ENCODE data around the gene DCAF11. TPM values are rescaled to one million over a fixed set of nuclear protein-coding genes. Genes with fewer than 3 reads are reported as not detected.
A peak's percentile ranks its signal among the peaks of the same experiment; 100 is the strongest.

DCAF11 gene
- total and polyA plus RNA-seq, 2 of the 13 experiments (the other 11 are each of a cell fraction or from before 2014, with no cell fraction given): 150 to 257 TPM

DNA sequence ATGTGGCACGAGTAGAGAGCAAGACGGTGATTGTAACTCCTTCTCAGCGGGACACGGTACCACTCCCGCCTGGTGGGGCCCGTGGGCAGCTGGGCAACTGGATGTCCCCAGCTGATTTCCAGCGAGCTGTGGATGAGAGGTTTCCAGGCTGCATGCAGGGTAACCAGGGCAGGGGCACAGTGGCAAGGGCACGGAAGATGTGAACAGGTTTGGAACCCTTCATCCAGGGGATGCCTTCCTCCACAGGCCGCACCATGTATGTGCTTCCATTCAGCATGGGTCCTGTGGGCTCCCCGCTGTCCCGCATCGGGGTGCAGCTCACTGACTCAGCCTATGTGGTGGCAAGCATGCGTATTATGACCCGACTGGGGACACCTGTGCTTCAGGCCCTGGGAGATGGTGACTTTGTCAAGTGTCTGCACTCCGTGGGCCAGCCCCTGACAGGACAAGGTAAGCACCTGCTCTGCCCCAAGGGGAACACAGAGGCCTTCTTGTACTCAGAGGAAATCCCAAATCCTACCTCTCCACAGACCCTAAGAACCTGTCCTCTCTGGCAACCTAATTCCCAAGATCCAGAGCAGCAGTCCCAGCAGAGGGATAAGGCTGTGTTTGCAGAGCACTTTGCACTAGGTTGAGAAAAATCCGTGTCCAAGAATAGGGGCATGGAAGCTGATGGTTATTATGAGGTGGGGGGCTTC is 16.2 kb upstream of the DCAF11 start:
- peaks cover 28% of the 10 kb centered on the region for H3K79me2 ChIP-seq (ENCODE audit: insufficient read depth, low read length)
- H3K36me3 ChIP-seq (replicated peaks in 1 of 2; ENCODE audit: control insufficient read depth in 1 of 2, insufficient read depth in 2 of 2, low read length in 2 of 2): peaks cover 39 to 57% of the 10 kb centered on the region in 2 experiments
- H3K4me1 ChIP-seq (ENCODE audit: insufficient read depth, low read length): peaks cover 56% of the 10 kb centered on the region
- ChIA-PET CTCF (ENCODE audit: low intra/inter-chr PET ratio, low total read pairs) (no interaction called here), POLR2A (interaction anchor here (0.9 to 14.4 kb wide), 6 partner anchors 8 to 144 kb away, joined by 3 to 627 read pairs (median 92); partner anchors contain the start of genes DCAF11, EMC9, NRL and PSME1)
- WGBS (ENCODE audit: low lambda C conversion rate): 94% methylated on average over 16 of the region's 16 CpGs
- BruUV-seq (replicated peaks): no TSS peak
- H2AFZ ChIP-seq (ENCODE audit: low read length): no peak overlapping the region
- H4K20me1 ChIP-seq (ENCODE audit: insufficient read depth, low read length): 0 out of 2 replicates have a peak, but pooled peaks cover 4% of the 10 kb centered on the region
- in situ Hi-C loops (cut with HindIII; ENCODE audit: extremely low pct_ligation_motif_present, low pct_unique_long_range_greater_than_20kb): no loop called here
- H3K9ac ChIP-seq (ENCODE audit: insufficient read depth, low read depth, low read length): no peak overlapping the region
- no peak for ATAC-seq
- H3K27me3 ChIP-seq (ENCODE audit: control insufficient read depth in 1 of 2, insufficient read depth in 2 of 2, low read length in 2 of 2): peaks cover 0 to 6% of the 10 kb centered on the region in 2 experiments; a peak in 1 of 5 replicates
- FAIRE-seq: no peak
- no peak overlapping the region for H3K27ac ChIP-seq (ENCODE audit: extremely low read length, insufficient read depth, low read length)
- no peak overlapping the region for H3K4me2 ChIP-seq (ENCODE audit: low read depth, low read length)
- intact Hi-C loops (cut with micrococcal nuclease; ENCODE audit: unreplicated experiment): no loop called here
- H3K4me3 ChIP-seq (replicated peaks in 1 of 3; ENCODE audit: insufficient read depth in 1 of 3, low read depth in 2 of 3, low read length in 3 of 3): no peak overlapping the region
- DNase-seq (ENCODE audit: low spot score): no peak
- H3K9me3 ChIP-seq (ENCODE audit: low read length): no peaks in the 10 kb centered on the region
- TF ChIP-seq AKAP8 (CRISPR knock-in tag; IDR thresholded peaks at IDR 0.05) (no peak), NPAS2 (CRISPR knock-in tag; IDR thresholded peaks at IDR 0.05; ENCODE audit: borderline replicate concordance) (no peak), SATB2 (CRISPR knock-in tag; IDR thresholded peaks at IDR 0.05) (0 out of 2 replicates have a peak, but pooled peaks have one; percentile 64), ISL2 (CRISPR knock-in tag; IDR thresholded peaks at IDR 0.05) (0 out of 2 replicates have a peak, but pooled peaks have one; percentile 31), ZC3H4 (CRISPR knock-in tag; IDR thresholded peaks at IDR 0.05; ENCODE audit: borderline replicate concordance) (0 out of 2 replicates have a peak, but pooled peaks have one; percentile 59), ZNF263 (CRISPR knock-in tag; IDR thresholded peaks at IDR 0.05) (peak; percentile 43; the same call in 1 of the 2 replicates), ZNF256 (CRISPR knock-in tag; conservative IDR thresholded peaks at IDR 0.05) (peak; percentile 72; the same call in 1 of the 2 replicates), PTBP1 (IDR thresholded peaks at IDR 0.05; ENCODE audit: low read depth, low read length, poor library complexity, severe bottlenecking) (no peak), RFXAP (CRISPR knock-in tag; IDR thresholded peaks at IDR 0.05; ENCODE audit: borderline replicate concordance) (0 out of 2 replicates have a peak, but pooled peaks have one; percentile 45), POLR2A (IDR thresholded peaks at IDR 0.05; ENCODE audit: insufficient read depth in 1 of 2, low read depth in 2 of 2, low read length in 2 of 2) (no peak), RBM22 (optimal IDR thresholded peaks at IDR 0.05; ENCODE audit: low read length) (peak; percentile 46), FOSL1 (CRISPR knock-in tag; IDR thresholded peaks at IDR 0.05; ENCODE audit: borderline replicate concordance) (no peak), SKI (IDR thresholded peaks at IDR 0.05; ENCODE audit: partially characterized antibody) (no peak), ZNF619 (CRISPR knock-in tag; IDR thresholded peaks at IDR 0.05) (0 out of 2 replicates have a peak, but pooled peaks have one; percentile 19), ZNF350 (CRISPR knock-in tag; IDR thresholded peaks at IDR 0.05; ENCODE audit: borderline replicate concordance, low read depth) (0 out of 2 replicates have a peak, but pooled peaks have one; percentile 57)
- TF ChIP-seq, protein P1, sequence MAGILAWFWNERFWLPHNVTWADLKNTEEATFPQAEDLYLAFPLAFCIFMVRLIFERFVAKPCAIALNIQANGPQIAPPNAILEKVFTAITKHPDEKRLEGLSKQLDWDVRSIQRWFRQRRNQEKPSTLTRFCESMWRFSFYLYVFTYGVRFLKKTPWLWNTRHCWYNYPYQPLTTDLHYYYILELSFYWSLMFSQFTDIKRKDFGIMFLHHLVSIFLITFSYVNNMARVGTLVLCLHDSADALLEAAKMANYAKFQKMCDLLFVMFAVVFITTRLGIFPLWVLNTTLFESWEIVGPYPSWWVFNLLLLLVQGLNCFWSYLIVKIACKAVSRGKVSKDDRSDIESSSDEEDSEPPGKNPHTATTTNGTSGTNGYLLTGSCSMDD (CRISPR knock-in tag; IDR thresholded peaks at IDR 0.05): peak; percentile 73; the same call in 1 of the 2 replicates
- TF ChIP-seq, protein P2, sequence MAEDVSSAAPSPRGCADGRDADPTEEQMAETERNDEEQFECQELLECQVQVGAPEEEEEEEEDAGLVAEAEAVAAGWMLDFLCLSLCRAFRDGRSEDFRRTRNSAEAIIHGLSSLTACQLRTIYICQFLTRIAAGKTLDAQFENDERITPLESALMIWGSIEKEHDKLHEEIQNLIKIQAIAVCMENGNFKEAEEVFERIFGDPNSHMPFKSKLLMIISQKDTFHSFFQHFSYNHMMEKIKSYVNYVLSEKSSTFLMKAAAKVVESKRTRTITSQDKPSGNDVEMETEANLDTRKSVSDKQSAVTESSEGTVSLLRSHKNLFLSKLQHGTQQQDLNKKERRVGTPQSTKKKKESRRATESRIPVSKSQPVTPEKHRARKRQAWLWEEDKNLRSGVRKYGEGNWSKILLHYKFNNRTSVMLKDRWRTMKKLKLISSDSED (CRISPR knock-in tag; IDR thresholded peaks at IDR 0.05): no peak
- TF ChIP-seq, protein P3, sequence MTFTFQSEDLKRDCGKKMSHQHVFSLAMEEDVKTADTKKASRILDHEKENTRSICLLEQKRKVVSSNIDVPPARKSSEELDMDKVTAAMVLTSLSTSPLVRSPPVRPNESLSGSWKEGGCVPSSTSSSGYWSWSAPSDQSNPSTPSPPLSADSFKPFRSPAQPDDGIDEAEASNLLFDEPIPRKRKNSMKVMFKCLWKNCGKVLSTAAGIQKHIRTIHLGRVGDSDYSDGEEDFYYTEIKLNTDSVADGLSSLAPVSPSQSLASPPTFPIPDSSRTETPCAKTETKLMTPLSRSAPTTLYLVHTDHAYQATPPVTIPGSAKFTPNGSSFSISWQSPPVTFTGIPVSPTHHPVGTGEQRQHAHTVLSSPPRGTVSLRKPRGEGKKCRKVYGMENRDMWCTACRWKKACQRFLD (CRISPR knock-in tag; IDR thresholded peaks at IDR 0.05; ENCODE audit: borderline replicate concordance): 0 out of 2 replicates have a peak, but pooled peaks have one; percentile 28
- TF ChIP-seq, protein P4, sequence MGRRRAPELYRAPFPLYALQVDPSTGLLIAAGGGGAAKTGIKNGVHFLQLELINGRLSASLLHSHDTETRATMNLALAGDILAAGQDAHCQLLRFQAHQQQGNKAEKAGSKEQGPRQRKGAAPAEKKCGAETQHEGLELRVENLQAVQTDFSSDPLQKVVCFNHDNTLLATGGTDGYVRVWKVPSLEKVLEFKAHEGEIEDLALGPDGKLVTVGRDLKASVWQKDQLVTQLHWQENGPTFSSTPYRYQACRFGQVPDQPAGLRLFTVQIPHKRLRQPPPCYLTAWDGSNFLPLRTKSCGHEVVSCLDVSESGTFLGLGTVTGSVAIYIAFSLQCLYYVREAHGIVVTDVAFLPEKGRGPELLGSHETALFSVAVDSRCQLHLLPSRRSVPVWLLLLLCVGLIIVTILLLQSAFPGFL (CRISPR knock-in tag; IDR thresholded peaks at IDR 0.05): 0 out of 2 replicates have a peak, but pooled peaks have one; percentile 52
